Measurements from ENCODE around the gene GSTP1.
A peak's percentile ranks its signal among the peaks of the same experiment; 100 is the strongest.
"Not testable (repeated sequence)": the region's sequence is repeated elsewhere in the genome, so short reads cannot be mapped to it uniquely, and the experiment has no call there.

GSTP1 gene

GRCh38 chr11:67597458-67597857 lies 13.8 kb downstream of the GSTP1 start:
- DNase-seq (ENCODE audit: low read depth) = not testable (repeated sequence)

- not testable (repeated sequence) for DNase-seq (ENCODE audit: low read depth)
Observed at GRCh38 chr11:67597963-67598362, 14.4 kb downstream of the GSTP1 start.

- DNase-seq (ENCODE audit: low read depth) = no peak
Observed at GRCh38 chr11:67599149-67599548, 15.5 kb downstream of the GSTP1 start.

GRCh38 chr11:67600324-67601029 lies 16.9 kb downstream of the GSTP1 start:
- no peak for DNase-seq (ENCODE audit: low read depth)

GRCh38 chr11:67601098-67601497 lies 17.5 kb downstream of the GSTP1 start:
- no peak for DNase-seq (ENCODE audit: low read depth)

GRCh38 chr11:67604119-67604518 lies 20.5 kb downstream of the GSTP1 start:
- not testable (repeated sequence) for DNase-seq (ENCODE audit: low read depth)

GRCh38 chr11:67604815-67605214 lies 21.2 kb downstream of the GSTP1 start:
- DNase-seq (ENCODE audit: low read depth) = no peak

GRCh38 chr11:67605231-67606011 lies 21.8 kb downstream of the GSTP1 start:
- DNase-seq (ENCODE audit: low read depth) = no peak

GRCh38 chr11:67606093-67606491 lies 22.5 kb downstream of the GSTP1 start:
- no peak for DNase-seq (ENCODE audit: low read depth)

GRCh38 chr11:67606492-67607295 lies 23.1 kb downstream of the GSTP1 start, which contains the start of gene NDUFV1:
TSS of gene NDUFV1 (plus strand) at chr11:67606936. CDS start at chr11:67607005, 69 bp downstream.
- peak; percentile 94 for DNase-seq (ENCODE audit: low read depth)

GRCh38 chr11:67607507-67607906 lies 23.9 kb downstream of the GSTP1 start:
- DNase-seq (ENCODE audit: low read depth) = no peak

GRCh38 chr11:67608486-67608885 lies 24.9 kb downstream of the GSTP1 start:
- no peak for DNase-seq (ENCODE audit: low read depth)

GRCh38 chr11:67609316-67609715 lies 25.7 kb downstream of the GSTP1 start:
- DNase-seq (ENCODE audit: low read depth) = no peak

- DNase-seq (ENCODE audit: low read depth) = no peak
Observed at GRCh38 chr11:67610302-67610868, 26.8 kb downstream of the GSTP1 start.

GRCh38 chr11:67611165-67611564 lies 27.6 kb downstream of the GSTP1 start:
- DNase-seq (ENCODE audit: low read depth) = no peak

GRCh38 chr11:67611704-67612587 lies 28.3 kb downstream of the GSTP1 start:
- no peak for DNase-seq (ENCODE audit: low read depth)

GRCh38 chr11:67612751-67613150 lies 29.1 kb downstream of the GSTP1 start:
- DNase-seq (ENCODE audit: low read depth) = no peak

- no peak for DNase-seq (ENCODE audit: low read depth)
Observed at GRCh38 chr11:67613313-67613959, 29.8 kb downstream of the GSTP1 start.

- peak; percentile 75 for DNase-seq (ENCODE audit: low read depth)
Observed at GRCh38 chr11:67613960-67614715, 30.5 kb downstream of the GSTP1 start.
